Panc1 (cell line): Measurements from ENCODE around the gene KCNH6. TPM values are rescaled to one million over a fixed set of nuclear protein-coding genes. Genes with fewer than 3 reads are reported as not detected.
A peak's percentile ranks its signal among the peaks of the same experiment; 100 is the strongest.

ENCODE experiments used
- ATAC-seq: fragments of 200-7000 bp; cut with Tn5 transposase; 2 replicates; pipeline ENCODE4 v1.9.1; 2020; ENCODE audit warnings: mild to moderate bottlenecking, moderate library complexity
- Bru-seq: library from RNA; stranded (reverse); fragments of 400-500 nt; gene quantifications from one replicate; lab custom pipeline; 2021; lab: Mats Ljungman, UMichigan
- BruChase-seq, 2 experiments: library from RNA; stranded (reverse); fragments of 400-500 nt; gene quantifications; one replicate each; lab custom pipeline; 2021; lab: Mats Ljungman, UMichigan
- BruUV-seq: library from RNA; stranded (reverse); fragments of 400-500 nt; replicated peaks from 2 replicates; lab custom pipeline; 2021; lab: Mats Ljungman, UMichigan
- CTCF ChIA-PET: fragments of 300-600 bp; sonication (Branson Sonifier 250); formaldehyde crosslinking; loops from one replicate; lab custom pipeline; 2022; ENCODE audit warnings: antibody characterized with exemption; lab: Charles Lee
- POLR2A ChIA-PET: fragments of 300-600 bp; sonication (Branson Sonifier 250); formaldehyde crosslinking; loops from one replicate; lab custom pipeline; 2022; ENCODE audit warnings: antibody characterized with exemption; lab: Charles Lee
- DNase-seq: peaks from one replicate; pipeline ENCODE4 v3.0.0-alpha.2; 2010; ENCODE audit warnings: low read depth, low spot score
- H3K27ac ChIP-seq: 2 replicates; pipeline ENCODE4 v1.5.1; 2011; ENCODE audit warnings: mild to moderate bottlenecking, low read length, inconsistent platforms
- H3K27me3 ChIP-seq: fragments of 200-500 bp; sonication (Bioruptor generic); 2 replicates; pipeline ENCODE4 v1.6.0; 2014; ENCODE audit warnings: low read length, inconsistent platforms; ENCODE audit not compliant: control insufficient read depth, insufficient read depth
- H3K36me3 ChIP-seq: fragments of 200-500 bp; sonication (Bioruptor generic); 2 replicates; pipeline ENCODE4 v1.5.1; 2014; ENCODE audit warnings: inconsistent platforms, mild to moderate bottlenecking, low read length, moderate library complexity; ENCODE audit not compliant: control insufficient read depth, insufficient read depth
- H3K4me1 ChIP-seq: 2 replicates; pipeline ENCODE4 v1.5.1; 2011; ENCODE audit warnings: inconsistent platforms, mild to moderate bottlenecking, low read length, moderate library complexity; ENCODE audit not compliant: control insufficient read depth, insufficient read depth
- H3K4me3 ChIP-seq, 2 experiments: 2 replicates each; pipeline ENCODE4 v1.5.1; 2011 to 2012; ENCODE audit warnings: low read depth in 2 of 2, low read length in 2 of 2, mild to moderate bottlenecking in 2 of 2, inconsistent platforms in 1 of 2, moderate library complexity in 1 of 2
- H3K9me3 ChIP-seq: fragments of 200-500 bp; sonication (Bioruptor generic); 2 replicates; pipeline ENCODE4 v1.5.1; 2014; ENCODE audit warnings: low read depth, mild to moderate bottlenecking, inconsistent platforms, low read length, moderate library complexity; ENCODE audit not compliant: control insufficient read depth, insufficient read depth
- POLR2AphosphoS5 ChIP-seq: IDR thresholded peaks from 2 replicates; pipeline ENCODE4 v1.6.1; 2012; ENCODE audit warnings: mild to moderate bottlenecking, low read depth, low read length, moderate library complexity
- SIN3A ChIP-seq: IDR thresholded peaks from 2 replicates; pipeline ENCODE4 v1.6.1; 2012; ENCODE audit warnings: low read depth, mild to moderate bottlenecking, low read length, moderate library complexity, borderline replicate concordance; ENCODE audit not compliant: insufficient read depth
- TCF7L2 ChIP-seq: IDR thresholded peaks from 2 replicates; pipeline ENCODE4 v1.6.1; 2011; ENCODE audit warnings: mild to moderate bottlenecking, low read depth, low read length, inconsistent platforms
- in situ Hi-C: cut with HindIII; loops from 2 replicates; pipeline ENCODE4 v1.10.0; 2016; ENCODE audit warnings: low sequenced_read_pairs, low pct_unique_long_range_greater_than_20kb
- intact Hi-C: fragments of 100-400 bp; cut with micrococcal nuclease; formaldehyde crosslinking; loops from one replicate; pipeline ENCODE4 v1.10.0; 2022; ENCODE audit not compliant: unreplicated experiment
- long read RNA-seq: library from polyadenylated mRNA; unstranded; transcript quantifications from one replicate; pipeline ENCODE4 v2.0.0, GENCODE V29; 2021; ENCODE audit not compliant: unreplicated experiment
- polyA plus RNA-seq: library from polyadenylated mRNA; unstranded; fragments of >200 nt; gene quantifications from one replicate; pipeline ENCODE4 v1.2.1, GENCODE V29; 2012; ENCODE audit warnings: missing spikeins; ENCODE audit not compliant: insufficient read length
- total RNA-seq: library from RNA; stranded (reverse); gene quantifications from one replicate; pipeline ENCODE4 v1.2.1, GENCODE V29; 2021; ENCODE audit not compliant: unreplicated experiment
- TF ChIP-seq, protein P1 (sequence below): fragments of 450-650 bp; IDR thresholded peaks from 2 replicates; pipeline ENCODE4 v1.5.1; 2017; ENCODE audit warnings: mild to moderate bottlenecking
- TF ChIP-seq, protein P2 (sequence below), 2 experiments: IDR thresholded peaks; 2 replicates each; pipeline ENCODE4 v1.6.1; 2011 to 2012; ENCODE audit warnings: low read depth in 2 of 2, control low read depth in 1 of 2, low read length in 1 of 2, mild to moderate bottlenecking in 1 of 2, moderate library complexity in 1 of 2; ENCODE audit not compliant: insufficient read depth in 1 of 2

KCNH6 gene, protein sequence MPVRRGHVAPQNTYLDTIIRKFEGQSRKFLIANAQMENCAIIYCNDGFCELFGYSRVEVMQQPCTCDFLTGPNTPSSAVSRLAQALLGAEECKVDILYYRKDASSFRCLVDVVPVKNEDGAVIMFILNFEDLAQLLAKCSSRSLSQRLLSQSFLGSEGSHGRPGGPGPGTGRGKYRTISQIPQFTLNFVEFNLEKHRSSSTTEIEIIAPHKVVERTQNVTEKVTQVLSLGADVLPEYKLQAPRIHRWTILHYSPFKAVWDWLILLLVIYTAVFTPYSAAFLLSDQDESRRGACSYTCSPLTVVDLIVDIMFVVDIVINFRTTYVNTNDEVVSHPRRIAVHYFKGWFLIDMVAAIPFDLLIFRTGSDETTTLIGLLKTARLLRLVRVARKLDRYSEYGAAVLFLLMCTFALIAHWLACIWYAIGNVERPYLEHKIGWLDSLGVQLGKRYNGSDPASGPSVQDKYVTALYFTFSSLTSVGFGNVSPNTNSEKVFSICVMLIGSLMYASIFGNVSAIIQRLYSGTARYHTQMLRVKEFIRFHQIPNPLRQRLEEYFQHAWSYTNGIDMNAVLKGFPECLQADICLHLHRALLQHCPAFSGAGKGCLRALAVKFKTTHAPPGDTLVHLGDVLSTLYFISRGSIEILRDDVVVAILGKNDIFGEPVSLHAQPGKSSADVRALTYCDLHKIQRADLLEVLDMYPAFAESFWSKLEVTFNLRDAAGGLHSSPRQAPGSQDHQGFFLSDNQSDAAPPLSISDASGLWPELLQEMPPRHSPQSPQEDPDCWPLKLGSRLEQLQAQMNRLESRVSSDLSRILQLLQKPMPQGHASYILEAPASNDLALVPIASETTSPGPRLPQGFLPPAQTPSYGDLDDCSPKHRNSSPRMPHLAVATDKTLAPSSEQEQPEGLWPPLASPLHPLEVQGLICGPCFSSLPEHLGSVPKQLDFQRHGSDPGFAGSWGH
- total RNA-seq, result not detected
- 0.07 TPM for polyA plus RNA-seq
- Bru-seq, nascent RNA, result percentile 6 among the genes with signal in this experiment
- BruChase-seq, experiment 1, labeled RNA remaining after a 2-hour chase, result not detected
- BruChase-seq, experiment 2, labeled RNA remaining after a 6-hour chase, result percentile 7 among the genes with signal in this experiment
- long read RNA-seq, partial matches to known transcripts, result 0 of 1 reads
- long read RNA-seq, other reads (novel, unspliced or antisense), result 1 of 1 reads

DNA sequence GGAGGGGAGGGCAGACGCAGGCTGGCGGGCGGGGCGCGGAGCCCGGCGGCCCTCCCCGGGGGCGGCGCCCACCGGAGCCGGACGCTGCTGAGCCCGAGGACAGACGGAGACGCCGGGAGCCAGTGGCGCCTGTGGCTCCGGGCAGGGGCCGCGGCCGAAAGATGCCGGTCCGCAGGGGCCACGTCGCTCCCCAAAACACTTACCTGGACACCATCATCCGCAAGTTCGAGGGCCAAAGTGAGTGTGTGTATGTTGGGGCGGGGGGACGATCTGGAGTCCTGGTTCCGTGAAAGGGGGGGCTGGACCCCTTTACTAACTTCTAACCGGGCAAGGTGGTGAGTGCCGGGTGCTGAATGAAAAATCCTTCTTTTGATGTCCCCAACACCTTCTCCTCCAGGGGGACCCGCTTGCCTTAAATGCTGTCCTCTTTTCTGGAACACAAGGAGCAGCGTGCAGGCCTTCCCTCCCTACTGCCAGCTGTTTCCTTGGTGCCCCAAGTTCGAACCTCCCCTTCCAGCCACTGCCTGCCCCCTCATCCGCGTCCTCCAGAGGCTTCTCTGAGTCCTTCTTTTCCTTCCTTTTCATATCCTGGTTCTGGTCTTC, at the start of gene KCNH6:
TSS of gene KCNH6 (plus strand) at position 106 of the 603 bp plus-strand sequence. CDS start at position 162, 56 bp downstream.
- ATAC-seq, result peak; percentile 67
- no peaks in the 10 kb centered on the region for H3K36me3 ChIP-seq
- H3K27ac ChIP-seq, result no peak within 1 kb of the TSS
- H3K4me1 ChIP-seq, result no peaks in the 10 kb centered on the region
- in situ Hi-C loops, result no loop called here
- H3K4me3 ChIP-seq, result peak within 1 kb of the TSS in 1 of 2 experiments; percentile 7; a peak in 1 of 4 replicates
- TF ChIP-seq TCF7L2 (no peak), SIN3A (no peak), POLR2AphosphoS5 (no peak)
- TF ChIP-seq, protein P1, sequence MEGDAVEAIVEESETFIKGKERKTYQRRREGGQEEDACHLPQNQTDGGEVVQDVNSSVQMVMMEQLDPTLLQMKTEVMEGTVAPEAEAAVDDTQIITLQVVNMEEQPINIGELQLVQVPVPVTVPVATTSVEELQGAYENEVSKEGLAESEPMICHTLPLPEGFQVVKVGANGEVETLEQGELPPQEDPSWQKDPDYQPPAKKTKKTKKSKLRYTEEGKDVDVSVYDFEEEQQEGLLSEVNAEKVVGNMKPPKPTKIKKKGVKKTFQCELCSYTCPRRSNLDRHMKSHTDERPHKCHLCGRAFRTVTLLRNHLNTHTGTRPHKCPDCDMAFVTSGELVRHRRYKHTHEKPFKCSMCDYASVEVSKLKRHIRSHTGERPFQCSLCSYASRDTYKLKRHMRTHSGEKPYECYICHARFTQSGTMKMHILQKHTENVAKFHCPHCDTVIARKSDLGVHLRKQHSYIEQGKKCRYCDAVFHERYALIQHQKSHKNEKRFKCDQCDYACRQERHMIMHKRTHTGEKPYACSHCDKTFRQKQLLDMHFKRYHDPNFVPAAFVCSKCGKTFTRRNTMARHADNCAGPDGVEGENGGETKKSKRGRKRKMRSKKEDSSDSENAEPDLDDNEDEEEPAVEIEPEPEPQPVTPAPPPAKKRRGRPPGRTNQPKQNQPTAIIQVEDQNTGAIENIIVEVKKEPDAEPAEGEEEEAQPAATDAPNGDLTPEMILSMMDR, result no peak
- TF ChIP-seq, protein P2, sequence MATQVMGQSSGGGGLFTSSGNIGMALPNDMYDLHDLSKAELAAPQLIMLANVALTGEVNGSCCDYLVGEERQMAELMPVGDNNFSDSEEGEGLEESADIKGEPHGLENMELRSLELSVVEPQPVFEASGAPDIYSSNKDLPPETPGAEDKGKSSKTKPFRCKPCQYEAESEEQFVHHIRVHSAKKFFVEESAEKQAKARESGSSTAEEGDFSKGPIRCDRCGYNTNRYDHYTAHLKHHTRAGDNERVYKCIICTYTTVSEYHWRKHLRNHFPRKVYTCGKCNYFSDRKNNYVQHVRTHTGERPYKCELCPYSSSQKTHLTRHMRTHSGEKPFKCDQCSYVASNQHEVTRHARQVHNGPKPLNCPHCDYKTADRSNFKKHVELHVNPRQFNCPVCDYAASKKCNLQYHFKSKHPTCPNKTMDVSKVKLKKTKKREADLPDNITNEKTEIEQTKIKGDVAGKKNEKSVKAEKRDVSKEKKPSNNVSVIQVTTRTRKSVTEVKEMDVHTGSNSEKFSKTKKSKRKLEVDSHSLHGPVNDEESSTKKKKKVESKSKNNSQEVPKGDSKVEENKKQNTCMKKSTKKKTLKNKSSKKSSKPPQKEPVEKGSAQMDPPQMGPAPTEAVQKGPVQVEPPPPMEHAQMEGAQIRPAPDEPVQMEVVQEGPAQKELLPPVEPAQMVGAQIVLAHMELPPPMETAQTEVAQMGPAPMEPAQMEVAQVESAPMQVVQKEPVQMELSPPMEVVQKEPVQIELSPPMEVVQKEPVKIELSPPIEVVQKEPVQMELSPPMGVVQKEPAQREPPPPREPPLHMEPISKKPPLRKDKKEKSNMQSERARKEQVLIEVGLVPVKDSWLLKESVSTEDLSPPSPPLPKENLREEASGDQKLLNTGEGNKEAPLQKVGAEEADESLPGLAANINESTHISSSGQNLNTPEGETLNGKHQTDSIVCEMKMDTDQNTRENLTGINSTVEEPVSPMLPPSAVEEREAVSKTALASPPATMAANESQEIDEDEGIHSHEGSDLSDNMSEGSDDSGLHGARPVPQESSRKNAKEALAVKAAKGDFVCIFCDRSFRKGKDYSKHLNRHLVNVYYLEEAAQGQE (IDR thresholded peaks at IDR 0.05; ENCODE audit: insufficient read depth in 1 of 2, low read depth in 2 of 2, low read length in 1 of 2), result no peak
- intact Hi-C loops, result no loop called here
- ChIA-PET CTCF (no interaction called here), POLR2A (no interaction called here)
- no peaks in the 10 kb centered on the region for H3K9me3 ChIP-seq
- H3K27me3 ChIP-seq, result no peaks in the 10 kb centered on the region; the same call in 1 of the 2 replicates
- BruUV-seq, result no TSS peak
- no peak for DNase-seq

DNA sequence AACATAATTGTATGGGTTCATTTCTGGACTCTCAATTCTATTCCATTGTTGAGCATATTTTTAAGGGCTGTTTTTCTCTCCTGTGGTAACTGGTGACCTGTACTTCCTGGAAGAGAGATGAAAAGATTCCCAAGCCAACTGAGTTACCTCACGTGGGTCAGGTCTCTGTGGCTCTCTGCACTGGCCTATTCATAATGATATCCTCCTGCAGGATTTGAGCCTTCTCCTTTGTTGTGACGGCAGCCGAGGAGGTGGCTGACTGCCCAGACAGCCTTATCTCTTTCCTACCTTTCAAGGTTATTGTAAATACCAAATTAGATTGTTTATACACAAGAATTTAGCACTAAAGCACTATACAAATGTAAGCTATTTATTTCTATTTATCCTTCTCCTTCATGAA, 49.0 kb upstream of the KCNH6 start:
- CTCF ChIA-PET, result no interaction called here
- H3K9me3 ChIP-seq, result no peaks in the 10 kb centered on the region
- no peak for DNase-seq
- no peaks in the 10 kb centered on the region for H3K36me3 ChIP-seq
- intact Hi-C loops, result no loop called here
- no peak overlapping the region for H3K27ac ChIP-seq
- no peak for ATAC-seq
- peaks cover 16% of the 10 kb centered on the region for H3K4me1 ChIP-seq
- BruUV-seq, result no TSS peak
- no peak overlapping the region for H3K4me3 ChIP-seq
- POLR2A ChIA-PET, result no interaction called here
- H3K27me3 ChIP-seq, result no peaks in the 10 kb centered on the region; the same call in 1 of the 2 replicates
- in situ Hi-C loops, result no loop called here
- TF ChIP-seq, protein P2 (IDR thresholded peaks at IDR 0.05; ENCODE audit: insufficient read depth in 1 of 2, low read depth in 2 of 2, low read length in 1 of 2), result no peak
- TF ChIP-seq POLR2AphosphoS5 (no peak), SIN3A (no peak), TCF7L2 (0 out of 2 replicates have a peak, but pooled peaks have one; percentile 29)
- TF ChIP-seq, protein P1, result no peak
